Measurements from ENCODE around the gene GALNT18. TPM values are rescaled to one million over a fixed set of nuclear protein-coding genes. Genes with fewer than 3 reads are reported as not detected.

The GALNT18 gene
- total RNA-seq, 1 experiment from 2014 or later: 6.6 TPM

DNA sequence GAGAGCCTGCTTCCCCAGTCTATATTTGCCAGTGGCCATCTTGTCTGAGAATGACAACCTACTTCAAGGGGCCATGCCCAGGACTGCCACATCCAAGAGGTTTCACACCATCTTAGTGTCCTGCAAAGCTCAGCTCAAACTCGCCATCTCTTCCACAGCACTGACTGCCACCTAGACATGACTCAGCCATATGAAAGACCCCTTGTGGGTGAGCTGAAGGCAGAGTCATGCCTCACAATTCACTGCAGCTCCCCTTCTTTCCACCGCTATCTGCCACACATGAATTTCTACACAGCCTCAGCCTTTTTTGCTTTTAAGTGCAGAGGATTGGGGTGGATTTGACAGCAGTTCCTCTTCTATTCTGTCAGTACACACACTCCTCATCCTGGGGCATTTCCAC lies 127.5 kb downstream of the GALNT18 start:
- Histone ChIP-seq H3K9me3 (replicated peaks) (no peaks in the 10 kb centered on the region), H3K4me1 (replicated peaks) (no peaks in the 10 kb centered on the region), H3K36me3 (no peaks in the 10 kb centered on the region), H3K27me3 (replicated peaks) (no peaks in the 10 kb centered on the region), H3K27ac (no peak overlapping the region), H3K4me3 (no peak overlapping the region)
- no peak for DNase-seq (ENCODE audit: low read depth in 1 of 2, low spot score in 2 of 2)

DNA sequence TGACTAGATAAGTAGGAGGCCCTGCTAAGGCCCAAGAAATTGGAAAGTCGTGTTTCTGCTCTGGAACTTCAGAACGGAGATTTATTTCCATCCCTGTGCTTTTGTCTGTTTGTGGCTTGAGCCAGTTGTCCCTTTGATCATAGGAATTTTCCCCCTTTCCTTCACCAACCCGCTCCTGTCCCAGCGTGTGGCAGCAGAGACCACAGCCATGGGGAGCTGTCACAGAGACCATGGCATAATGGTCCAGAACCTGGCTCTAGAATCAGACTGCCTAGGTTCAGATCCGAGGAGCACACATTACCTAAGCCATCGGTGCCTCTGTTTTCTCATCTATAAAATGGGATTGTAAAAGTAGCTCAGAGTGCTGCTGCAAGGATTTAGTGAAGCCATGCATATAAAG lies 128.1 kb downstream of the GALNT18 start:
- Histone ChIP-seq H3K27ac (no peak overlapping the region), H3K4me3 (no peak overlapping the region), H3K4me1 (replicated peaks) (no peaks in the 10 kb centered on the region), H3K9me3 (replicated peaks) (no peaks in the 10 kb centered on the region), H3K27me3 (replicated peaks) (no peaks in the 10 kb centered on the region), H3K36me3 (no peaks in the 10 kb centered on the region)
- no peak for DNase-seq (ENCODE audit: low read depth in 1 of 2, low spot score in 2 of 2)

DNA sequence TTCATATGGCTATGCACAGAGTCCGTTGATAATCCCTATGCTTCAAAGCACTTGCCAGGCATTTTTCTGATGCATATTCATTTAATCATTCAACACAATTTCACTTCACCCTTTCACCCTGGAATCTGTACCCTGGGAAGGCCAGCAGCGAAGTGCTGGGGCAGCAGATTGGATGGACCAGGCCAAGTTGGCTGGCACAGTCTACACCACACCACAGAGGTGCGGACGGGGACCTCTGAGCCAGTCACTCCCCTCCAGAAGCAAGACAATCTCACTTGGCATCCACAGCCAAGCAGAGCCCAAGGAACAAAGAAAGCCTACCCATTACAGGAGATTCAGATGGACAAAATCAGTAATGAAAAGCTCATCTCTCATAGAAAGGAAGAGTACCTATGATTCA lies 130.2 kb downstream of the GALNT18 start:
- Histone ChIP-seq H3K27me3 (replicated peaks) (no peaks in the 10 kb centered on the region), H3K4me1 (replicated peaks) (no peaks in the 10 kb centered on the region), H3K9me3 (replicated peaks) (no peaks in the 10 kb centered on the region), H3K4me3 (no peak overlapping the region), H3K27ac (no peak overlapping the region), H3K36me3 (no peaks in the 10 kb centered on the region)
- DNase-seq (ENCODE audit: low read depth in 1 of 2, low spot score in 2 of 2): no peak

DNA sequence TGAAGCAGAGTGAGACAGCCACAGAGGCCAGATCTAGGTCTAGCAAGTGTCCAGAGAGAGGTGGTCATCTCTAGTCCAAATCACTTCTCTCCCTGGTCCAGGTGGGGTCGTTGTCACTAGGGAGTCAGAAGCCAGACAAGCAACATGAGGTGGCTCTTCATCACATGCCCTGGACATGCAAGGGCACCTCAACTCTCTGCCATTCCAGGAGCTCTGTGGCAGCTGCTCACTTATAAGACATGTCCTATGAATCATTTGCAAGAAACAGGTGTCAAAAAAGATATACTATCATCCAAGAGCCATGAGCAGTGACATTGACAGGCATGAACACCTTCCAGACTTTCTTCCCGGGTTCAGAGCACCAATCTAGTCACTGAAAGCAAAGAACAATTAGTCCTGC lies 130.8 kb downstream of the GALNT18 start:
- Histone ChIP-seq H3K4me1 (replicated peaks) (no peaks in the 10 kb centered on the region), H3K27ac (no peak overlapping the region), H3K36me3 (no peaks in the 10 kb centered on the region), H3K27me3 (replicated peaks) (no peaks in the 10 kb centered on the region), H3K9me3 (replicated peaks) (no peaks in the 10 kb centered on the region), H3K4me3 (no peak overlapping the region)
- DNase-seq (ENCODE audit: low read depth in 1 of 2, low spot score in 2 of 2): no peak

DNA sequence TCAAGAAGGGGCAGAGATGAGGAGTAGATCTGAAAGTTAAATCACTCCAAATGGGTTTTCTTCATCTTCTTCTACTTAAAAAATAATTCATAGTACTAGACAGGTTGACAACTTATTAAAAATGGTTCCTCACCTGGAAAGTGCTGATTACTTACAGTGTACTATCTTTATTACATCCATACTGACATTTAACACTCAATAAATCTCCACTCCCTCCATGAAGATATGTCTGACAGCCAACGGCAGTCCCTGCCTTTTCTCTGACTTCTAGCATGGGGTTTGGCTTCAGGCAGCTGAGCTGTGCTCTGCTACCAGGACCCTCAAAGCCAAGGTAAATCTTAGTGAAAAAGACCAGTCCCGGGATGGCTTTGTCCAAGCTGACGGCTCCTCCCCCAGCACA lies 135.4 kb downstream of the GALNT18 start:
- no peak for DNase-seq (ENCODE audit: low read depth in 1 of 2, low spot score in 2 of 2)
- Histone ChIP-seq H3K4me1 (replicated peaks) (no peaks in the 10 kb centered on the region), H3K27ac (no peak overlapping the region), H3K9me3 (replicated peaks) (no peaks in the 10 kb centered on the region), H3K36me3 (no peaks in the 10 kb centered on the region), H3K4me3 (no peak overlapping the region), H3K27me3 (replicated peaks) (no peaks in the 10 kb centered on the region)

DNA sequence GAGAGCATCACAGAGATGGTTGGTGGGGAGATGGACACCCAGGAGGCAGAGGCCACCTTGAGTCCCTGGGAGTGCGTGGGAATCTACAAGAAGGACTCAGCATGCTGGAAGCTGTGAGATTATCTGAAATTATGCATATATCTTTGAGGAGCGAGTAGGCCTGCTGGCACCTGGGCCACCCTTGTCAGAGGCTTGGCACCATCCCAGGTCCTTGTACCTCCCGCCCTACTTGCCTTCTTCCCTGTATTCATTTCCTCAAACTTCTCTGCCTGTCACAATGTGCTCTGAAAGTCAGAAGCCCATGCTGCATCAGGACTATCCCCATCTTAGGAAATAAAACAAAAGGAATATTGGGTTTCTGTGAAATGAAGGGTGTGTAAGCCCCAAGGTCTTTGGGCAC lies 135.8 kb downstream of the GALNT18 start:
- Histone ChIP-seq H3K4me3 (no peak overlapping the region), H3K9me3 (replicated peaks) (no peaks in the 10 kb centered on the region), H3K4me1 (replicated peaks) (no peaks in the 10 kb centered on the region), H3K36me3 (no peaks in the 10 kb centered on the region), H3K27me3 (replicated peaks) (no peaks in the 10 kb centered on the region), H3K27ac (no peak overlapping the region)
- DNase-seq (ENCODE audit: low read depth in 1 of 2, low spot score in 2 of 2): no peak

DNA sequence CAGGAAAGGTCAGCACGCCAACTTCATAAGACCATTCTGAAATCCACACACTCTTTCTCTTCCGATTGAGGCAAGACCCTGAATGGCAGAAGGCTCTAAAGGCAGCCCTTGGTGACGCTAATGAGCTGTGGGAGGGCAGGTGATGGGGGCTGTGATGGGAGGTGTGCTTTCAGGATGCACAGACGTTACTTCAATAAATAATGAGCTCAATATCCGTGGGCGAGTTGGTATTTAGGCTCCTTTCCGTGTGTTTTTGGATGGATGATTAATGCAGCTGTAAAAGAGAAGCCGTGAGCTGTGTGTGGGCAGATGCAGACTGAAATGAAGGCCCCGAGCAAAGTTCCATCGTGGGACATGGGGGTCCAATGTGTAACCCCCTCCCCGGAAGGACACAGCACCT lies 138.2 kb downstream of the GALNT18 start:
- no peaks in the 10 kb centered on the region; the same call in 1 of the 2 replicates for H3K27me3 ChIP-seq (replicated peaks)
- DNase-seq (ENCODE audit: low read depth in 1 of 2, low spot score in 2 of 2): no peak
- H3K4me3 ChIP-seq: no peak overlapping the region
- no peaks in the 10 kb centered on the region for H3K4me1 ChIP-seq (replicated peaks)
- no peak overlapping the region for H3K27ac ChIP-seq
- H3K36me3 ChIP-seq: no peaks in the 10 kb centered on the region
- H3K9me3 ChIP-seq (replicated peaks): no peaks in the 10 kb centered on the region

DNA sequence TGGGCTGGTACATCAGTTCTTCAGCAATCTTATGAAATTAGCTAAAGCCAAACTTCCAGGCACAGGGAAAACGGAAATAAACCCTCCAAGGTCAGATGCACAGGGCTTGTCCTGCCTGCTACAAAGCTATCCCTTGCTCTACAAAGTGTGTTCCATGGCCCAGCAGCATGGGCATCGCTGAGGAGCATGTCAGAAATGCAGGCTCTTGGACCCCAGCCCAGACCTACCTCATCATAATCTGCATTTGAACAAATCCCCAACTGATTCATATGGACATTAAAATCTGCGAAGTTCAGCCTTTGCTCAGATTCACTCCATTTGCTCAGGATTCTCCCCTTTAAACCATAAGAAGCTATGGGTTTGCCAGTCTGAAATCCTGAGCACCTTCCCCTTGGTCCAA lies 139.1 kb downstream of the GALNT18 start:
- DNase-seq (ENCODE audit: low read depth in 1 of 2, low spot score in 2 of 2): no peak

DNA sequence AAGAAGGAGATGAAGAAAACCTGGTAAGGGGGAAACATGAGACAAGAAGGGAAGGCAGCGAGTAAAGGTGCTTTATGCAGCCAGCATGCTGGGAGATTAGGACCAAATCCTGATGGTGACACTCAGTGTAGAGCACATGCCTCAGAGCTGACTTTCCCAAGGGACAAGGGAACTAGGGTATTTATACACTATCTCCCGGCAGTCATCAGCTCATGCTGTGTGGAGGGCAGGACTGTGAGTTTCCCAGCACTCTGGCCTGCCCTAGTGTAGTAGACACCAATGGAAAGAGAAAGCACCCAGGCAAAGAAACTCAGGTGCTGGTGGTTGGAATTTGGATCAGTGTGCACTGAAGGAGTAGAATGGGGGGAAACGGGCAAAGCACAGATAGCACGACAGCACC lies 140.4 kb downstream of the GALNT18 start:
- Histone ChIP-seq H3K36me3 (no peaks in the 10 kb centered on the region), H3K27ac (no peak overlapping the region), H3K9me3 (replicated peaks) (no peaks in the 10 kb centered on the region), H3K4me3 (no peak overlapping the region), H3K4me1 (replicated peaks) (no peaks in the 10 kb centered on the region), H3K27me3 (replicated peaks) (no peaks in the 10 kb centered on the region; the same call in 1 of the 2 replicates)
- no peak for DNase-seq (ENCODE audit: low read depth in 1 of 2, low spot score in 2 of 2)

More for the DNA sequence above, 139.1 kb downstream of the GALNT18 start:
- no peak overlapping the region for H3K4me3 ChIP-seq
- no peaks in the 10 kb centered on the region for H3K36me3 ChIP-seq
- H3K27ac ChIP-seq: no peak overlapping the region
- H3K27me3 ChIP-seq (replicated peaks): no peaks in the 10 kb centered on the region; the same call in 1 of the 2 replicates
- H3K4me1 ChIP-seq (replicated peaks): no peaks in the 10 kb centered on the region
- H3K9me3 ChIP-seq (replicated peaks): no peaks in the 10 kb centered on the region

DNA sequence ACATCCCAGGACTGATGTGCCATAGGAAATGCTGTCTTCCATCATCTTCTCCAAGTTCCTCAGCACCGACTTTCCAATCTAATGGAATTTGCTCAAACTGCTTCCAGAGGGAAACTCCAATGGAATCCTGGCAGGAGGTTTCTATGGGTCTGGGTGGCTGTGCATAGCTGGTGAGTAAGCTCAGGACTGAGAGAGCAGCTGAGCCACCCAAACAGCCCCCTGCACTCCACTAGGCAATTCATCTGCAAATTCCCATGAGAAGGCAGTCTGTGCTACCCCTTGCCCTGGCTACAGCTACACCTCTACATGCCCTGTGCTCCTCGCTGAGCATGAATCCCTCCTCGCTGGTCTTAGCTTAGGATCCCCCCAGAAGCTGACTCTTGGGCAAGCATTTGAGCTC lies 140.8 kb downstream of the GALNT18 start:
- Histone ChIP-seq H3K27ac (no peak overlapping the region), H3K9me3 (replicated peaks) (no peaks in the 10 kb centered on the region), H3K27me3 (replicated peaks) (no peaks in the 10 kb centered on the region; the same call in 1 of the 2 replicates), H3K4me1 (replicated peaks) (no peaks in the 10 kb centered on the region), H3K36me3 (no peaks in the 10 kb centered on the region), H3K4me3 (no peak overlapping the region)
- DNase-seq (ENCODE audit: low read depth in 1 of 2, low spot score in 2 of 2): no peak

DNA sequence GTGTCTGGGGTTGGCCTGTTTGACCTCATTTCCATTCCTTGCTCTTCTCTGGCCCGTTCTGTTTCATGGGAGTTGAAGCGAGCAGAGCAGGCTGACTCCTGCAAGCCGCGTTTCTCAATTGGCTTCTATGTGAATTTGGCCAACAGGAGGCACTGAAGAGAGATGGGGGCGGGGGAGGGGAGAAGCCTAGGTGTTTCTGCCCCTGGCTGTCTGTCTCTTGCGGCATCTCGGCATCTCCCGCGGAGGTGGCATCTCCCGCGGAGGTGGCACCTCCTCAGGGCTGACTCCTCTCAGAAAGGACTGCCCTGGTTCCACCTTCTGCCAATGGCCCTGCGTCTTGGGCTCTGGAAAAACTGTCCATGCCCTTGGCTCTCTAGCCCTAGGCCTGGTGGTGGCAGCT lies 143.1 kb downstream of the GALNT18 start:
- H3K27me3 ChIP-seq (replicated peaks): no peaks in the 10 kb centered on the region; the same call in 1 of the 2 replicates

DNA sequence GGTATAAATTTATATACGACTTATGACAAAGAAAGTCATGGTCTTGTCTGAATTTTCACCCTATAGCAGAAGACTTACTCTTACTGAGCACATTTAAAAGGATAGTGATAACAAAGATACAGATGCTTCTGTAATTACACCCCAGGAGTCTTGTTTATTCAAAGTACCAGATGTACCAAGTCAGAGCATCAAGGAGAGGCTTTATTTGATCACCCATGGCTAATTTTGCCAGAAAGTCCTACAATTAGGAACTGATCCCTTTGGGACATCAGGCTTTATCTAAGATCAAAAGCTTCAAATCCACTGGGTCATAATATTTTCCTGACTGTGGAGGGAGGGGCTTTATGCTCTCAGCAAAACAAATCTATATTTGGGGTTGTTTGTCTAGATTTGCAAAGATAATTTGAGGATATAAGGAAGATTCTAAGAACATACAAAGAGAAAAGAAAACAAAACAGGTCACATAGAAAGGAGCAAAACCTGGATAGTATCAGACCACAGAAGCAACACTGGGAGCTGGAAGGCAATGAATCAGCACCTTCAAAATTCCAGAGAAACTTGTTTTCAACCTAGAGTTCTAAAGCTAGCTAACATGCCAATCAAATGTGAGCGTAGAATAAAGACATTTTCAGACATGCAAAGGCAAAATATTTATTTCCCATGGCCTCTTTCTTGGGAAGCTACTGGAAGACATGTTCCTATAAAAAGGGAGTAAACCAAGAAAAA lies 143.9 kb downstream of the GALNT18 start:
- H3K4me1 ChIP-seq (replicated peaks): no peaks in the 10 kb centered on the region
- H3K27me3 ChIP-seq (replicated peaks): no peaks in the 10 kb centered on the region; the same call in 1 of the 2 replicates
- H3K36me3 ChIP-seq: no peaks in the 10 kb centered on the region
- H3K27ac ChIP-seq: no peak overlapping the region
- H3K4me3 ChIP-seq: no peak overlapping the region
- H3K9me3 ChIP-seq (replicated peaks): no peaks in the 10 kb centered on the region
- DNase-seq (ENCODE audit: low read depth in 1 of 2, low spot score in 2 of 2): no peak

More for the DNA sequence above, 143.1 kb downstream of the GALNT18 start:
- Histone ChIP-seq H3K4me1 (replicated peaks) (no peaks in the 10 kb centered on the region), H3K36me3 (no peaks in the 10 kb centered on the region), H3K9me3 (replicated peaks) (no peaks in the 10 kb centered on the region), H3K4me3 (no peak overlapping the region), H3K27ac (no peak overlapping the region)
- DNase-seq (ENCODE audit: low read depth in 1 of 2, low spot score in 2 of 2): no peak

DNA sequence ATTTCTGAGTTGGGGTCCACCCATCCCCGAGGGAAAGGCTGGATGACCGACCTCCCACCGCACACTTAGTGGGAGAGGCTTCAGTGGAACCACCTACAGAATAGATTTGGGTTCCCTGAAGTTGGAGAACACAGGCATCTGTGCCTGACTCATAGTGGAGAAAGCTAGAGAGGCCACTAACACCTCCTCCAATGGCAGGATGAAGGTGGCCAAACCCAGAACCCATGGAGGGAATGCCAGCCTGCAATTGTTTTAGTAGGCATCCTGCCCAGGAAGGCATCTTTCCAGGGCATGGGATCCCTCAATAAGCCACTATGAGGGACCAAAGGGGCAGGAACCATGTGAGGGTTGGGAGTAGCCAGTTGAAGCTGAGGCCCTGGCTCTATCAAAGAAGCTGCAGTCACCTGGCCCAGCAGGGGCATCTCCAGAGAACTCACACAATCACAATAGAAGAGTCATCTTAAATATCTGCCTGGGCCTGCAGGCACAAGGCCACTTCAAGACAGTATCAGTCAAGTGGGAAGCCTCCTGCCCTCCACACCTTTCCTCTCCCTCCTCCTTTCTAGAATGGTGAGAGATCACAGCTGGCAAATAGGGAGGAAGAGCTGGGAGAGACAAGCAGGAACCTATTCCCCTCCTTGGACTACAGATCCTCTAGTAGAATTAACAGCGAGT lies 144.7 kb downstream of the GALNT18 start:
- H3K27ac ChIP-seq: no peak overlapping the region

DNA sequence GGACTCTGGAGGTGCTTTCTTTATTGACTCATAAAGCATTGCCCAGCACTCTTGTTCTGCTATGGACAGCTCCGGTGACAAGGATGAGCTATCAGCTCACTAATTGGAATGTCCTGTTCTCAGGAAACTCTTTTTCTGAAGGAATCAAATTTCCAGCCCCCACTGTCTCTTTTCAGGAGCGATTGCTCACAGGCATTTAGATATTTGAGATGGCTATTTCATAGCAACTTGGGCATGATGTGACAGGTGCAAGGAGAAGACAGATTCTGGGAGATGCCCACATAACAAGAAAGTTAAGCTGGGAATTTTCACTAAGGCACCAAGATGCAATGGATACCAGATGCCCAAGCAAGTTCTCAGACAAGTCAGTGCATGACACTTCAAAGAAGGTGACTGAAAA lies 145.3 kb downstream of the GALNT18 start:
- Histone ChIP-seq H3K27ac (no peak overlapping the region), H3K4me3 (no peak overlapping the region), H3K27me3 (replicated peaks) (no peaks in the 10 kb centered on the region; the same call in 1 of the 2 replicates), H3K36me3 (no peaks in the 10 kb centered on the region), H3K9me3 (replicated peaks) (no peaks in the 10 kb centered on the region), H3K4me1 (replicated peaks) (no peaks in the 10 kb centered on the region)
- DNase-seq (ENCODE audit: low read depth in 1 of 2, low spot score in 2 of 2): no peak

More for the DNA sequence above, 144.7 kb downstream of the GALNT18 start:
- Histone ChIP-seq H3K4me1 (replicated peaks) (no peaks in the 10 kb centered on the region), H3K36me3 (no peaks in the 10 kb centered on the region), H3K9me3 (replicated peaks) (no peaks in the 10 kb centered on the region), H3K4me3 (no peak overlapping the region), H3K27me3 (replicated peaks) (no peaks in the 10 kb centered on the region; the same call in 1 of the 2 replicates)
- no peak for DNase-seq (ENCODE audit: low read depth in 1 of 2, low spot score in 2 of 2)
